ENCODE measurements around the gene E4F1.

- TF ChIP-seq EZH2phosphoT487 (IDR thresholded peaks at IDR 0.05; ENCODE audit: borderline replicate concordance, low read length) (no peak), CTCF (IDR thresholded peaks at IDR 0.05; ENCODE audit: low read depth, low read length, poor library complexity, severe bottlenecking) (no peak)
Measured at GRCh38 chr16:2267913-2268666, 44.7 kb downstream of the E4F1 start, which contains the start of gene RNPS1.
